BJ (cell line): ENCODE results near the gene WDPCP. TPM values are rescaled to one million over a fixed set of nuclear protein-coding genes. Genes with fewer than 3 reads are reported as not detected.
"Not testable (repeated sequence)": the region's sequence is repeated elsewhere in the genome, so short reads cannot be mapped to it uniquely, and the experiment has no call there.

Experiments
- CTCF ChIA-PET: fragments of 350-600 bp; formaldehyde crosslinking; extraction: SDS; loops from one replicate; lab custom pipeline; 2021; ENCODE audit warnings: antibody characterized with exemption, inconsistent platforms; lab: Yijun Ruan, JAX
- POLR2A ChIA-PET: fragments of 300-600 bp; sonication (Branson Sonifier 250); formaldehyde crosslinking; extraction: SDS; loops from one replicate; lab custom pipeline; 2021; ENCODE audit warnings: antibody characterized with exemption; lab: Charles Lee
- DNase-seq: peaks from one replicate; pipeline ENCODE4 v3.0.0-alpha.2; 2011; ENCODE audit warnings: low read depth
- H3K27me3 ChIP-seq: 2 replicates; pipeline ENCODE4 v1.6.0; 2011; ENCODE audit warnings: low read length; ENCODE audit not compliant: control insufficient read depth, insufficient read depth
- H3K36me3 ChIP-seq: 2 replicates; pipeline ENCODE4 v1.5.1; 2011; ENCODE audit warnings: low read length; ENCODE audit not compliant: control insufficient read depth, insufficient read depth
- H3K4me3 ChIP-seq: 2 replicates; pipeline ENCODE4 v1.5.1; 2011; ENCODE audit warnings: low read depth, mild to moderate bottlenecking, control low read depth, low read length
- polyA plus RNA-seq: library from polyadenylated mRNA; depleted of rRNA; stranded (reverse); fragments of >200 nt; gene quantifications from 2 replicates; pipeline ENCODE4 v1.2.3, GENCODE V29; 2011; rRNA removed
- small RNA-seq: library from RNA; depleted of rRNA; stranded (forward); fragments of <200 nt; gene quantifications from one replicate; pipeline ENCODE3, GENCODE V24; 2012; ENCODE audit warnings: low replicate concordance, low read depth; ENCODE audit not compliant: insufficient read length
- TF ChIP-seq, protein P1 (sequence below): IDR thresholded peaks from 2 replicates; pipeline ENCODE4 v1.5.1; 2011; ENCODE audit warnings: low read depth, mild to moderate bottlenecking, control low read depth, inconsistent platforms, low read length, moderate library complexity; ENCODE audit not compliant: insufficient read depth

The WDPCP gene
- polyA plus RNA-seq, 1 experiment: 4.2 TPM

DNA sequence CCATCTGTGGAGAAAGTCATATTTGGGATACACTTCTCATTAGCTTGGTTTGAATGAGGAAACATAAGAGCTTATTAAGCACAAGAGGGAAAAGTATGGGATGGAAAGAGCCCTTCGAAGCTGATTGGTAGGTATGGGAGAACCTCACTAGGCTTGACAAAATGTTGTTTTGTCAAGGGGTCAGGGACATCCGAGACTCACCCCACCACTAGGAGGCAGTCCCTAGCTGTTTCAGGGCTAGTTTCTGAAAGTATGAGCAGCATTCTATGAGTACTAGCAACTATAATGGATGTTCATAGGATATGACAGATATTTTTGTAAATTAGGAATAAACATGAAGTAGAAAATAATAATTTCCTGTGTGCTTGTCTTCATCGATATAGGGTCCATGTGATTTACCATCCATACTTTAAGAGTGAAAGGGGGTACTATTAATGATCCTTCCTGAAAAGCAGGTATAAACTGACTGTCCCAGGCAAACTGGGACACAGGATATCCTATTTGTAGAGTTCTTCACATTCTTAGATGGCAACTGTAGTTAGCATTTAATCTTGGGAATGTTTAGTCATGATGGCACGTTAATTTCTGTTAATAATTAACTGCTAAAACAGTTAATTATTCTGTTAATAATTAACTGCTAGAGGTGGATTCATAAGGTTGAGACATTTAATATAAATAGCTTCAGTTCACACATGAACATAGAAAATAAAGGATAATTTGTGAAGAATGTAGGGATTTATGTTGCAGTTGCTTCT is 509.2 kb downstream of the WDPCP start:
- H3K36me3 ChIP-seq: no peaks in the 10 kb centered on the region
- no peaks in the 10 kb centered on the region for H3K27me3 ChIP-seq
- TF ChIP-seq, protein P1, sequence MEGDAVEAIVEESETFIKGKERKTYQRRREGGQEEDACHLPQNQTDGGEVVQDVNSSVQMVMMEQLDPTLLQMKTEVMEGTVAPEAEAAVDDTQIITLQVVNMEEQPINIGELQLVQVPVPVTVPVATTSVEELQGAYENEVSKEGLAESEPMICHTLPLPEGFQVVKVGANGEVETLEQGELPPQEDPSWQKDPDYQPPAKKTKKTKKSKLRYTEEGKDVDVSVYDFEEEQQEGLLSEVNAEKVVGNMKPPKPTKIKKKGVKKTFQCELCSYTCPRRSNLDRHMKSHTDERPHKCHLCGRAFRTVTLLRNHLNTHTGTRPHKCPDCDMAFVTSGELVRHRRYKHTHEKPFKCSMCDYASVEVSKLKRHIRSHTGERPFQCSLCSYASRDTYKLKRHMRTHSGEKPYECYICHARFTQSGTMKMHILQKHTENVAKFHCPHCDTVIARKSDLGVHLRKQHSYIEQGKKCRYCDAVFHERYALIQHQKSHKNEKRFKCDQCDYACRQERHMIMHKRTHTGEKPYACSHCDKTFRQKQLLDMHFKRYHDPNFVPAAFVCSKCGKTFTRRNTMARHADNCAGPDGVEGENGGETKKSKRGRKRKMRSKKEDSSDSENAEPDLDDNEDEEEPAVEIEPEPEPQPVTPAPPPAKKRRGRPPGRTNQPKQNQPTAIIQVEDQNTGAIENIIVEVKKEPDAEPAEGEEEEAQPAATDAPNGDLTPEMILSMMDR: peak; percentile 49
- no peak for DNase-seq
- CTCF ChIA-PET: interaction anchor here (1.5 kb wide), 1 partner anchor 10 kb away, joined by 4 read pairs; no protein-coding TSS in a partner anchor
- POLR2A ChIA-PET: no interaction called here
- H3K4me3 ChIP-seq: no peak overlapping the region

DNA sequence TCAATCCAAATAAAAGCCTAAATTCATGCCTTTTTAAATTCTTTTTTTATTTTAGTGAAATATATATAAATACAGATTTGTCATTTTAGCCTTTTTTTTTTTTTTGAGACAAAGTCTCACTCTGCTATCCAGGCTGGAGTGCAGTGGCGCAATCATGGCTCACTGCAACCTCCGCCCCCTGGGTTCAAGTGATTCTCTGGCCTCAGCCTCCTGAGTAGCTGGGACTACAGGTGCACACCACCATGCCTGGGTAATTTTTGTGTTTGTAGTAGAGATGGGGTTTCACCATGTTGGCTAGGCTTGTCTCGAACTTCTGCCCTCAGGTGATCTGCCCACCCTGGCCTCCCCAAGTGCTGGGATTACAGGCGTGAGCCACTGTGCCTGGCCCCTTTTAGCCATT is 513.9 kb downstream of the WDPCP start:
- POLR2A ChIA-PET: not testable (repeated sequence)

DNA sequence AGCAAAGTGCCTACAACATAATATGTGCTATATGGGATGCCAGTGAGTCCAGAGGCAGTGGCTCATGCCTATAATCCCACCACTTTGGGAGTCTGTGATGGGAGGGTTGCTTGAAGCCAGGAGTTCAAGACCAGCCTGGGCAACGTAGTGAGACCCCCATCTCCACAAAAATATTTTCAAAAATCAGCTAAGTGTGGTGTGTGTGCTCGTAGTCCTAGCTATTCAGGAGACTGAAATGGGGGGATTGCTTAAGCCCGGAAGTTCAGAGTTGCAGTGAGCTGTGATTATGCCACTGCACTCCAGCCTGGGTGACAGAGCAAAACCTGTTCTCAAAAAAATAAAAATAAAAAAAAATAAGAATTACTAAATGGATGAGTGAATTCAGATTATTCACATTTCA is 514.3 kb downstream of the WDPCP start:
- CTCF ChIA-PET: no interaction called here
- POLR2A ChIA-PET: no interaction called here
- TF ChIP-seq, protein P1: no peak

More for the DNA sequence above, 513.9 kb downstream of the WDPCP start:
- H3K4me3 ChIP-seq, H3K36me3 ChIP-seq, H3K27me3 ChIP-seq, CTCF ChIA-PET, DNase-seq: not testable (repeated sequence)

GRCh38 chr2:63071664-63072063 is 516.6 kb downstream of the WDPCP start:
- H3K36me3 ChIP-seq: no peaks in the 10 kb centered on the region
- peaks cover 8% of the 10 kb centered on the region for H3K27me3 ChIP-seq
- POLR2A ChIA-PET: no interaction called here
- CTCF ChIA-PET: no interaction called here
- no peak for DNase-seq
- TF ChIP-seq, protein P1: no peak
- no peak overlapping the region for H3K4me3 ChIP-seq

More for the DNA sequence above, 514.3 kb downstream of the WDPCP start:
- no peaks in the 10 kb centered on the region for H3K36me3 ChIP-seq
- peaks cover 5% of the 10 kb centered on the region; the same call in 1 of the 2 replicates for H3K27me3 ChIP-seq
- no peak overlapping the region for H3K4me3 ChIP-seq
- no peak for DNase-seq

Small RNA genes lying within 50 kb of the gene (small RNA-seq; reads per million reads assigned to genes)
- gene RF00017: not detected

Other genes with a start within 250 kb of the WDPCP start
- gene MDH1, start 486 bp upstream of the WDPCP start, polyA plus RNA-seq: 166 and 233 TPM in 2 replicates